GM10248 (cell line): ENCODE measurements around the gene PBX3.

ENCODE experiments used
- CTCF ChIA-PET: fragments of 300-600 bp; sonication (Branson Sonifier 250); formaldehyde crosslinking; extraction: SDS; loops from one replicate; lab custom pipeline; 2021; ENCODE audit warnings: antibody characterized with exemption; lab: Yijun Ruan, JAX
- POLR2A ChIA-PET: fragments of 350-650 bp; sonication (Branson Sonifier 250); formaldehyde crosslinking; extraction: SDS; loops from one replicate; lab custom pipeline; 2020; ENCODE audit warnings: antibody characterized with exemption; lab: Yijun Ruan, JAX
- DNase-seq: peaks from one replicate; pipeline ENCODE4 v3.0.0; 2012; ENCODE audit errors: extremely low spot score
- CTCF ChIP-seq: IDR thresholded peaks from 2 replicates; pipeline ENCODE4 v1.5.1; 2012; ENCODE audit warnings: mild to moderate bottlenecking, low read depth; ENCODE audit errors: extremely low read depth, missing control alignments, control extremely low read depth

PBX3 gene

GRCh38 chr9:125763394-125763801 lies 16.2 kb downstream of the PBX3 start:
- ChIA-PET CTCF (interaction anchor here (1.3 kb wide), 1 partner anchor 15 kb away, joined by 3 read pairs; no protein-coding TSS in a partner anchor), POLR2A (no interaction called here)
- no peak for TF ChIP-seq CTCF
- no peak for DNase-seq

DNA sequence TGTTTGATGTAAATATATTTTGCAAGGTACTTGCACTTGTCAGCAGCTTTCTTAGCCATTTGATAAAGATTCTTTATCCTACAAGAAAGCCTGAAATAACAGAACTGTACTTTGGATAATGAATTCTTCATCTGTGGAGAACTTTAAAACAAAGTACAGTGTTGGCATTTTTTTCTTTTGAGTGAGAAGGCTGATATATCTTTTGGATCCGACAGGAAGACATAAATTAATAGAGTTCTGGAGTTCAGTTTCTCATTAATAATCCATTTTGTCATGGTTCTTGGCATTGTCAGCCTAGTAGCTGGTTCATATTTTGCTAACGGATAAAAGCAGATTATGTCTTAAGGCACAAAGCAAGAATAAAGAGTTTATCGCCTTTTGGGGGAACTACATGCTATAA lies 17.0 kb downstream of the PBX3 start:
- POLR2A ChIA-PET = interaction anchor here (0.6 kb wide), 1 partner anchor 620 kb away, joined by 6 read pairs; no protein-coding TSS in a partner anchor
- CTCF ChIA-PET = interaction anchor here (1.3 kb wide), 1 partner anchor 16 kb away, joined by 3 read pairs; no protein-coding TSS in a partner anchor
- no peak for TF ChIP-seq CTCF
- no peak for DNase-seq

GRCh38 chr9:125766468-125767221 lies 19.5 kb downstream of the PBX3 start:
- DNase-seq = no peak
- ChIA-PET POLR2A (no interaction called here), CTCF (interaction anchor here (1.2 kb wide), 1 partner anchor 16 kb away, joined by 5 read pairs; no protein-coding TSS in a partner anchor)

DNA sequence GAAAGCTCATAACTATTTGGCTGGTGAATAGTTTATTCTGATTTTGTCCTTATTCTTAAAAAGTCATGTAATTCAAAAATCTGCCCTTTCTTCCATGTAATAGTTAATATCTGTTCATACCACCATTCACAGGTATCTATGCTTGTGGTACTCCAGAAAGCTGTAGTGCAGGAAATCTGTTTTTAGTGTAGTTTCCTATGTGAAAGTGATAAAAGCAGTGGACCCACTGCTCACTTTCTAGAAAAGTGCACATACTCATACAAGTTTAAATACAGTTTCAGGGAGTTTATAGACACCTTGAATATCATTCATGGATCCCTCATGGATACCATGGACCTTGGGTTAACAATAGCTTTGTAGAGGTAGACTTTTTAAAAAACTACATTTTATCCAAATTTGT lies 20.2 kb downstream of the PBX3 start:
- POLR2A ChIA-PET = no interaction called here
- no peak for TF ChIP-seq CTCF
- CTCF ChIA-PET = interaction anchor here (1.2 kb wide), 1 partner anchor 17 kb away, joined by 5 read pairs; no protein-coding TSS in a partner anchor
- DNase-seq = no peak

More at GRCh38 chr9:125766468-125767221, 19.5 kb downstream of the PBX3 start:
- no peak for TF ChIP-seq CTCF

DNA sequence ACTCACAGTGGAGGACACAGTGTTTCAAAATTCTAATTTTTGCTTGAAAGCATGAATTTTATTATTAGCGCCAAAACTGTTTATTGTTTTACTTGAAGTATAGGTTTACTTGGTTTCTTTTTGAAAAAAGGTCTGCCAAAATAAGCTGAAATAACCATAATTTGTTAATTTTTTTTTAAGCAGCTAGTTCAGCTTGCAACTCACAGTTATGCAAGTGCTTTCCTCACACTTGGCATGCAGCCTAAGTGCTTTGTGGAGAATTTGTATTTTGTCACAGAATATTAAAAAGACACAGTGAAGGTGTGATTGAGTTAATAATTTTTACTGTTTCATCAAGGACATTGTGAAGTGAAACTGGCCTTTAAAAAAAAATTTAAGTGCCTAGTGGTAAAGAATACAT lies 21.6 kb downstream of the PBX3 start:
- TF ChIP-seq CTCF = no peak
- CTCF ChIA-PET = interaction anchor here (1.4 to 1.7 kb wide), 3 partner anchors 11 to 23 kb away, joined by 3 to 4 read pairs (median 3); no protein-coding TSS in a partner anchor
- no peak for DNase-seq
- POLR2A ChIA-PET = no interaction called here

GRCh38 chr9:125771037-125771436 lies 23.9 kb downstream of the PBX3 start:
- TF ChIP-seq CTCF = no peak
- ChIA-PET CTCF (no interaction called here), POLR2A (interaction anchor here (0.5 kb wide), 1 partner anchor 1637 kb away, joined by 5 read pairs; no protein-coding TSS in a partner anchor)
- no peak for DNase-seq
